K562 (cell line): Measurements from ENCODE around the gene SFN. TPM values are rescaled to one million over a fixed set of nuclear protein-coding genes. Genes with fewer than 3 reads are reported as not detected.

Experiments
- BRD9 ChIP-seq: fragments of 450-650 bp; IDR thresholded peaks from 2 replicates; pipeline ENCODE4 v1.6.1; 2018; ENCODE audit warnings: low read depth; ENCODE audit not compliant: partially characterized antibody
- ESRRA ChIP-seq: fragments of 450-650 bp; IDR thresholded peaks from 2 replicates; pipeline ENCODE4 v1.6.1; 2014; ENCODE audit warnings: low read depth, mild to moderate bottlenecking, moderate library complexity, borderline replicate concordance
- FIP1L1 ChIP-seq: fragments of 200-400 bp; formaldehyde crosslinking; IDR thresholded peaks from 2 replicates; pipeline ENCODE4 v1.6.1; 2018; ENCODE audit warnings: mild to moderate bottlenecking, low read depth, low read length; ENCODE audit not compliant: poor library complexity, severe bottlenecking
- FOXO4 ChIP-seq: fragments of 450-650 bp; formaldehyde crosslinking; IDR thresholded peaks from 2 replicates; pipeline ENCODE4 v1.4.0; 2020; ENCODE audit warnings: mild to moderate bottlenecking, moderate library complexity
- GATA2 ChIP-seq: sonication (generic); formaldehyde crosslinking; IDR thresholded peaks from 2 replicates; pipeline ENCODE4 v1.4.0; 2020; ENCODE audit warnings: mild to moderate bottlenecking, missing genetic modification reagents
- HDAC8 ChIP-seq: fragments of 450-650 bp; IDR thresholded peaks from 2 replicates; pipeline ENCODE4 v1.6.1; 2016; ENCODE audit warnings: mild to moderate bottlenecking, missing genetic modification characterization, moderate library complexity, missing compliant biosample characterization
- MCM2 ChIP-seq: fragments of 450-650 bp; IDR thresholded peaks from 2 replicates; pipeline ENCODE4 v1.6.1; 2017; ENCODE audit warnings: low read depth, mild to moderate bottlenecking
- MGA ChIP-seq: fragments of 450-650 bp; IDR thresholded peaks from 2 replicates; pipeline ENCODE4 v1.6.1; 2016; ENCODE audit warnings: mild to moderate bottlenecking, moderate library complexity
- MTA1 ChIP-seq: fragments of 450-650 bp; IDR thresholded peaks from 2 replicates; pipeline ENCODE4 v1.6.1; 2017; ENCODE audit warnings: borderline replicate concordance
- PHF20 ChIP-seq: fragments of 450-650 bp; IDR thresholded peaks from 2 replicates; pipeline ENCODE4 v1.6.1; 2018; ENCODE audit not compliant: partially characterized antibody
- RBM15 ChIP-seq: fragments of 200-400 bp; formaldehyde crosslinking; IDR thresholded peaks from 2 replicates; pipeline ENCODE4 v1.6.1; 2018; ENCODE audit warnings: mild to moderate bottlenecking, low read length, moderate library complexity; ENCODE audit not compliant: insufficient read depth
- ZBTB2 ChIP-seq: fragments of 450-650 bp; IDR thresholded peaks from 2 replicates; pipeline ENCODE4 v1.6.1; 2016; ENCODE audit warnings: antibody characterized with exemption
- ZNF124 ChIP-seq: sonication (generic); formaldehyde crosslinking; IDR thresholded peaks from 2 replicates; pipeline ENCODE4 v1.8.1; 2022; ENCODE audit warnings: missing genetic modification reagents
- polyA plus RNA-seq, 8 experiments: library from polyadenylated mRNA; depleted of rRNA in 4 of 8; stranded (reverse) in 5 of 8; unstranded in 3 of 8; fragments of >200 nt; fragmentation: Nextera tagmentation in 2 of 8; fragmentation: Illumina TruSeq in 1 of 8; extraction: Ambion mirVana in 2 of 8; extraction: Trizol in 1 of 8; gene quantifications; 2 replicates each; pipeline versions ENCODE4 v1.2.1 to v1.2.3, GENCODE V29; 2011 to 2014; ENCODE audit warnings: inconsistent platforms in 1 of 8, missing spikeins in 1 of 8
- total RNA-seq, 7 experiments: library from RNA; depleted of rRNA in 6 of 7; stranded (reverse); fragments of >200 nt in 6 of 7; fragmentation: Illumina TruSeq in 2 of 7; extraction: Trizol in 2 of 7; gene quantifications; 2 replicates each; pipeline versions ENCODE4 v1.2.1 to v1.2.3, GENCODE V29; 2011 to 2021; ENCODE audit warnings: low replicate concordance in 1 of 7

SFN gene
- total and polyA plus RNA-seq, 9 of the 15 experiments (the other 6 are each of a cell fraction or from before 2014, with no cell fraction given) = 0.10 to 3.8 (median 2.0) TPM

- no peak for TF ChIP-seq FOXO4 (CRISPR knock-in tag)
- TF ChIP-seq MCM2 = no peak
- peak; percentile 42; the same call in 1 of the 2 replicates for TF ChIP-seq ZBTB2
- TF ChIP-seq FIP1L1 = no peak
- TF ChIP-seq ZNF124 (CRISPR knock-in tag) = no peak
- TF ChIP-seq BRD9 = no peak
- no peak for TF ChIP-seq RBM15
- no peak; the same call in 1 of the 2 replicates for TF ChIP-seq MTA1
- TF ChIP-seq MGA = no peak
- no peak for TF ChIP-seq ESRRA
- TF ChIP-seq HDAC8 = no peak
- TF ChIP-seq PHF20 = no peak
- TF ChIP-seq GATA2 (CRISPR knock-in tag) = no peak
These were observed at the start of gene SFN (continued) for GRCh38 chr1:26862781-26863684.
